HCT116 (cell line): Measurements from ENCODE around the gene ZNF469. TPM values are rescaled to one million over a fixed set of nuclear protein-coding genes. Genes with fewer than 3 reads are reported as not detected.

Experiments used
- total RNA-seq: library from RNA; stranded (reverse); gene quantifications from one replicate; pipeline ENCODE4 v1.2.1, GENCODE V29; 2021; ENCODE audit not compliant: unreplicated experiment

Gene ZNF469
- total RNA-seq, 1 experiment from 2014 or later: 5.9 TPM

Other genes with a start within 250 kb of the ZNF469 start
- 14.6 TPM for gene ZFPM1, start 70.3 kb downstream of the ZNF469 start, total RNA-seq
- gene ZC3H18, start 187.4 kb downstream of the ZNF469 start, total RNA-seq: 57.8 TPM